WERI-Rb-1 (cell line): ENCODE results near the gene FAM117A.
"Not testable (repeated sequence)": the region's sequence is repeated elsewhere in the genome, so short reads cannot be mapped to it uniquely, and the experiment has no call there.

Experiments
- DNase-seq: peaks from one replicate; pipeline ENCODE4 v3.0.0-alpha.2; 2020
- H3K27ac ChIP-seq: fragments of 250-450 bp; sonication (Bioruptor Pico); 2 replicates; pipeline ENCODE4 v1.5.1; 2020; ENCODE audit warnings: mild to moderate bottlenecking, moderate library complexity
- H3K27me3 ChIP-seq: fragments of 250-450 bp; sonication (Bioruptor Pico); 2 replicates; pipeline ENCODE4 v1.5.1; 2021; ENCODE audit warnings: mild to moderate bottlenecking, low read depth, moderate library complexity; ENCODE audit not compliant: insufficient read depth, severe bottlenecking
- H3K36me3 ChIP-seq: fragments of 250-450 bp; sonication (Bioruptor Pico); 2 replicates; pipeline ENCODE4 v1.5.1; 2020; ENCODE audit warnings: mild to moderate bottlenecking, moderate library complexity
- H3K4me3 ChIP-seq: 2 replicates; pipeline ENCODE4 v1.5.1; 2011; ENCODE audit warnings: low read depth, mild to moderate bottlenecking, control low read depth, low read length
- H3K9me3 ChIP-seq: fragments of 250-450 bp; sonication (Bioruptor Pico); 2 replicates; pipeline ENCODE4 v1.5.1; 2021; ENCODE audit warnings: mild to moderate bottlenecking, moderate library complexity; ENCODE audit not compliant: severe bottlenecking
- TF ChIP-seq, protein P1 (sequence below): IDR thresholded peaks from 2 replicates; pipeline ENCODE4 v1.5.1; 2011; ENCODE audit warnings: low read depth, mild to moderate bottlenecking, control low read depth, inconsistent platforms, low read length

FAM117A gene

DNA sequence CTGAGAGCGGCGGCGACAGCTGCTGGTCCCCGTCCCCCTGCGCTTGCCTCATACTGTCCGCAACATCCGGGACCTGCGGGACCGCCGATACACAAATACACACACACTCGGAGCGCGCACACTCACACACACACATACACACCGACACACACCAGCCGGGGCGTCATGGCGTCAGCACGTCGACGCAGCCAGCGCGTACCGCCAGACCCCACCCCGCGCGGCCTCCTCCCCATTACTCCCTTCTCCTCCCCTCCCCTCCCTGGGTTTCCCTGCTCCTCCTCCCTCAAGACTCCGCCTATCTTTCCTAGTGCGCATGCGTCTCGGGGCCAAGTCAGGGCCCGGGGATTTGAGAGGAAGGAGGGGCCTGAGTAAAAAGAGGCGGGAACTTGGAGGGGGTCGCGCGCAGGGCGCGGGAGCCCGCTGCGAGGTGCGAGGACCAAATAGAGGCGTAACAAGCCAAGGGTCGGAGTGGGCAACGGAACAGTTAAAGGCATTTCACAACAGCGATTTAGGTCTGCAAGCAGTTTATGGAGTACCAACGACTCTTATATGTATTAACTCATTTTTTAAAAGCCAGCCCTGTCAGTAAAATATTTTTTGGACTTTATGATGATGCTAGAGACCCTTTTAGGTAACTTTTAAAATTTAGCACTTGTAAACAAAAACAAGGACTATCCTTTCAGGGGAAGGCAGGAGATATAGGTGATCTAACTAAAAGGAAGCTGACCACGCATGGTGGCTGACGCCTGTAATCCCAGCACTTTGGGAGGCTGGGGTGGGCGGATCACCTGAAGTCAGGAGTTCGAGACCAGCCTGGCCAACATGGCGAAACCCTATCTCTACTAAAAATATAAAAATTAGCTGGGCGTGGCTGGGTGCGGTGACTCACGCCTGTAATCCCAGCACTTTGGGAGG is 85.7 kb downstream of the FAM117A start, which contains the start of gene SPOP:
TSS of gene SPOP (minus strand) at position 165 of the 915 bp plus-strand sequence. CDS start 55,287 bp downstream, outside the sequence.
- Histone ChIP-seq H3K9me3 (peaks cover 6% of the 10 kb centered on the region), H3K4me3 (peak within 1 kb of the TSS; percentile 85), H3K27ac (peak within 1 kb of the TSS; percentile 83), H3K27me3 (no peaks in the 10 kb centered on the region), H3K36me3 (peaks cover 23% of the 10 kb centered on the region)
- TF ChIP-seq, protein P1, sequence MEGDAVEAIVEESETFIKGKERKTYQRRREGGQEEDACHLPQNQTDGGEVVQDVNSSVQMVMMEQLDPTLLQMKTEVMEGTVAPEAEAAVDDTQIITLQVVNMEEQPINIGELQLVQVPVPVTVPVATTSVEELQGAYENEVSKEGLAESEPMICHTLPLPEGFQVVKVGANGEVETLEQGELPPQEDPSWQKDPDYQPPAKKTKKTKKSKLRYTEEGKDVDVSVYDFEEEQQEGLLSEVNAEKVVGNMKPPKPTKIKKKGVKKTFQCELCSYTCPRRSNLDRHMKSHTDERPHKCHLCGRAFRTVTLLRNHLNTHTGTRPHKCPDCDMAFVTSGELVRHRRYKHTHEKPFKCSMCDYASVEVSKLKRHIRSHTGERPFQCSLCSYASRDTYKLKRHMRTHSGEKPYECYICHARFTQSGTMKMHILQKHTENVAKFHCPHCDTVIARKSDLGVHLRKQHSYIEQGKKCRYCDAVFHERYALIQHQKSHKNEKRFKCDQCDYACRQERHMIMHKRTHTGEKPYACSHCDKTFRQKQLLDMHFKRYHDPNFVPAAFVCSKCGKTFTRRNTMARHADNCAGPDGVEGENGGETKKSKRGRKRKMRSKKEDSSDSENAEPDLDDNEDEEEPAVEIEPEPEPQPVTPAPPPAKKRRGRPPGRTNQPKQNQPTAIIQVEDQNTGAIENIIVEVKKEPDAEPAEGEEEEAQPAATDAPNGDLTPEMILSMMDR, result no peak
- DNase-seq, result peak; percentile 100

DNA sequence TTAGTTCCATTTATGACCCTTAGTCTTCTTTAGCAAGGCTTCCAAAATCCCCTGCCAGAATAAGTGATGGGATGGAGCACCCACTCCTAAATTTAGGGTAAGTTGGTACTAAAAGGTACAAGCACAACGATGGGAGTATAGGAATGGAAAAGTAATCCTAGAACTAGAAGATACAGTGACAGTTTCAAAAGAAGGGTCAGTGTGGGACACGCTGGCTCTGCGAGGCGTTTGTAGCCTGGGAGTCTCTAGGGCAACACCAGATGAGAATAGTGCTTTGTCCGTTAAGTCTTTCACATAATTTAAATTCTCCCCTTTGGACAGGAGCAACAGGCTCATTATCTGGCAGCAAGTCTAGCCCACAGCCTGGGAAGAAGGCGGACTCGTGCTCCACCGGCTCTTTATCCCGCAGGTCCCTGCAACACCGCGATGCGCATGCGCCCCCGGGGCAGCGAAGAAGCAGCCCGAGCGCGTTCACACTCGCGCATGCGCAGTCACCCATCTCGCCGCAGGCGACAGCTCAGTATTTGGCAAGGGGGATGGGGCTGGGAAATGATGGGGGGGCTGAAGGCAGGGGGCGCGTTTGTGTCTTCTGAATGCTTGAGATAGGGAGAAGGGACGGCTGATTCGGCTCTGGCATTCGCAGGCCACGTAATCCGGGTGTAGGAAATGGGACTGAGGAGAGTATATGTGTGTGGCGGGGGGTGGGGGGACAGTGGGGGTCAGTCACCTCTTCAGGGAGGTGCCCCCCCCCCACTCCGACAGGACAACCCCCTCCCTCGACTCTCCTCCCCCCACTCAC is 86.6 kb downstream of the FAM117A start:
- Histone ChIP-seq H3K27me3 (no peaks in the 10 kb centered on the region), H3K4me3 (peak overlapping the region; percentile 85), H3K27ac (peak overlapping the region; percentile 83), H3K36me3 (peaks cover 29% of the 10 kb centered on the region), H3K9me3 (peaks cover 6% of the 10 kb centered on the region)
- TF ChIP-seq, protein P1, result no peak
- DNase-seq, result peak; percentile 99

DNA sequence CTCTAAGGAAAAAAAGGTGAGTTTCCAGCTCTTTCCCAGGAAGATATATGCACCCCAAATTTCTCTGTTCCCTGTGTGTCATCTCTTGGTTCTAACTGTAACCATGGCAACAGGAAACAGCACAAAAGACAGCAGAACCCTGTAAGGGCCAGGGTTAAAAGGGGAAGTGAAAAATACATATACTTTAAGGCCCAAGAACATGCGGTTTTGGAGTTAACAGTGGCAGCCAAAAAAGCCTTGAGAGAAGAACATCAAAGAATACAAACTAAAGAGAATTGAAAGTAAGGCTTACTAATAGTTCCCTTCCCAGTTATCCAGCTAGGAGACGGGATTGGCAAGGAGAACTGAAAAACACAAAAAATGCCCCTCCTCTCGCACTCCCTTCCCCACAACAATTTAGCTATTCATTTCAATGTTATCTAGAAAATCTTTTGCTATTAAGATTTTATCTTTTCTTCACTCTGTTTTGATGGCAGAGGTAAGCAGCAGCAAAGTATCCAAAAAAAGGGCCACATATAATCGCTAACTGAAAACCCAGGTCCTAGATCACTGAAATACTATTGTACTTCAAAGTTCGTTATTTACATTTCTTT is 87.6 kb downstream of the FAM117A start:
- no peaks in the 10 kb centered on the region for H3K27me3 ChIP-seq
- H3K27ac ChIP-seq, result peak overlapping the region; percentile 83; the same call in 1 of the 2 replicates
- TF ChIP-seq, protein P1, result no peak
- H3K4me3 ChIP-seq, result peak overlapping the region; percentile 85
- DNase-seq, result no peak
- H3K9me3 ChIP-seq, result peaks cover 6% of the 10 kb centered on the region
- peaks cover 32% of the 10 kb centered on the region for H3K36me3 ChIP-seq

DNA sequence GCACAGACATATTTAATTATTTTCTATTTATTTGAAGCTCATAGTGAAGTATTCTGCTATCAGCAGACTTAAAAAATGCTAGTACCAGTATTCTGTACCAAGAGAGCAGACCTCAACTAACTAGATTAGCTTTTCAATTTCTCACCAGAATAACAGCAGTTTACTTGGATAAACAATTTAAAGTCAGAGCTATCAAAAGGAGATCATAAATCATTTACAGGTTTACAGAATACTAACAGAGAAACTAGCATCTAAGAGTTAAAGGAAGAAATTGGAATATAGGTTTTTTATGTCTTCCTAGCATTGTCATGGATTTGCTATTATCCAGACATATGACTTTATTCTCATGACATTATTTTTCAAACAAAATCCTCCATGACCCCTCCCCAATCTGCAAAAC is 89.4 kb downstream of the FAM117A start:
- TF ChIP-seq, protein P1, result no peak
- no peak overlapping the region for H3K4me3 ChIP-seq

DNA sequence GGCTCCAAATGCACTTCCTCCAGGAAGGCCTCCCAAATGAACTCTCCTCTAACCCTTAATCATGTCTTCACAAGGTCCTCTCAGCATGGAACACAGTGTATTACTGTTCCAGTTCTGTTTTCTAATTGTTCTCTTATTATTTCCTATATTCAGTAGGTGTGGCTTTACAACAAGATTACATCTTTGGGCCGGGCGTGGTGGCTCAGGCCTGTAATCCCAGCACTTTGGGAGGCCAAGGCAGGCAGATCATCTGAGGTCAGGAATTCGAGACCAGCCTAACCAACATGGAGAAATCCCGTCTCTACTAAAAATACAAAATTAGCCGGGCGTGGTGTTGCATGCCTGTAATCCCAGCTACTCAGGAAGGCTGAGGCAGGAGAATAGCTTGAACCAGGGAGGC is 90.3 kb downstream of the FAM117A start:
- H3K9me3 ChIP-seq, DNase-seq, H3K27ac ChIP-seq, H3K27me3 ChIP-seq, H3K4me3 ChIP-seq: not testable (repeated sequence)
- peaks cover 36% of the 10 kb centered on the region for H3K36me3 ChIP-seq

More for the DNA sequence above, 89.4 kb downstream of the FAM117A start:
- no peak for DNase-seq
- Histone ChIP-seq H3K36me3 (peaks cover 36% of the 10 kb centered on the region), H3K27me3 (no peaks in the 10 kb centered on the region), H3K27ac (no peak overlapping the region), H3K9me3 (peaks cover 6% of the 10 kb centered on the region)
